Right forelimb (tissue), 1 donor: Measurements from ENCODE around the gene NFAM1.

ENCODE experiments used
- DNase-seq: peaks from one replicate; pipeline ENCODE4 v3.0.0-alpha.2; 2018

Gene NFAM1, protein sequence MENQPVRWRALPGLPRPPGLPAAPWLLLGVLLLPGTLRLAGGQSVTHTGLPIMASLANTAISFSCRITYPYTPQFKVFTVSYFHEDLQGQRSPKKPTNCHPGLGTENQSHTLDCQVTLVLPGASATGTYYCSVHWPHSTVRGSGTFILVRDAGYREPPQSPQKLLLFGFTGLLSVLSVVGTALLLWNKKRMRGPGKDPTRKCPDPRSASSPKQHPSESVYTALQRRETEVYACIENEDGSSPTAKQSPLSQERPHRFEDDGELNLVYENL

DNA sequence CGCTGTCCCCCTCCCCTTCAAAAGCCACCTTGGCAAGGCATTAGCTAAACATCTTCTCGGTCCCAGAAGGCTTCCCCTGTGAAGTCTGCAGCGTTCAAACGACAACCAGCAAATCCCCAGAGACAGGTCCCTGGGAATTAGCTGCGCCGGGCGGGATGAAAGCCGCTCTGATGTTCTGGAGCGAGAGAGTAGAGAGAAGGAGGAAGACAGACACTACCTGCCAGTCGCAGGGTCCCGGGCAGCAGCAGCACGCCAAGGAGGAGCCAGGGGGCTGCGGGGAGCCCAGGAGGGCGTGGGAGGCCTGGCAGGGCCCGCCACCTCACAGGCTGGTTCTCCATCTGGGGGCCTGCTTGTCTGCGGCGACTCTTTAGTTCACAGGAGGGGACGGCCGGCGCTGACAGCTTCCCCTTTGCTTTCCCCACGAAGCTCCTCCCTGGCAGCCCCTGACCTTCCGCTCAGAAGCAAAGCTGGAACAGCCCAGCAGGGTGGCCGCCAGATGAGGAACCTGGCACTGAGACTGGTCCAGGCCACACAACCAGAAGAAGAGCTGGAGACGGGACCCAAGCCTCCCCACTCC, at the start of gene NFAM1:
Gene NFAM1, minus strand, starts transcription at position 384 of the 577 bp plus-strand sequence. Its CDS starts 46 bp downstream, at position 338.
- DNase-seq = no peak

DNA sequence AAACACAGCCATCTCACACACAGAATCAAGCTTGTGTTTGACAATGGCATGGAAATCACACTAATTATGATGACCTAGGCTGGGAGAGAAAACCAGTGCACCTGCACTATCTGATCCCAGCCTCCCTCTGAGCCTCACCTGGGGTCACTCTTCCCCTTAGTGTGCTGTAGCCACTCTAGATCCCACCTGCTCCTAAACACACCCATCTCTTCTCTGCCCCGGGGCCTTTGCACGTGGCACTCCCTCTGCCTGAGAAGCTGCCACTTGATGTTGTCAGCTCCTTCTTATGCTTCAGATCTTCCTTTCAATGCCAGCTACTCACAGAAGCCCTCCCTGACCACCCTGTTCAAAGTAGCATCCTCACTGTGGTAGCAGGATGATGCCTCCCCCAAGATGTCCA, 42.9 kb upstream of the NFAM1 start:
- no peak for DNase-seq

DNA sequence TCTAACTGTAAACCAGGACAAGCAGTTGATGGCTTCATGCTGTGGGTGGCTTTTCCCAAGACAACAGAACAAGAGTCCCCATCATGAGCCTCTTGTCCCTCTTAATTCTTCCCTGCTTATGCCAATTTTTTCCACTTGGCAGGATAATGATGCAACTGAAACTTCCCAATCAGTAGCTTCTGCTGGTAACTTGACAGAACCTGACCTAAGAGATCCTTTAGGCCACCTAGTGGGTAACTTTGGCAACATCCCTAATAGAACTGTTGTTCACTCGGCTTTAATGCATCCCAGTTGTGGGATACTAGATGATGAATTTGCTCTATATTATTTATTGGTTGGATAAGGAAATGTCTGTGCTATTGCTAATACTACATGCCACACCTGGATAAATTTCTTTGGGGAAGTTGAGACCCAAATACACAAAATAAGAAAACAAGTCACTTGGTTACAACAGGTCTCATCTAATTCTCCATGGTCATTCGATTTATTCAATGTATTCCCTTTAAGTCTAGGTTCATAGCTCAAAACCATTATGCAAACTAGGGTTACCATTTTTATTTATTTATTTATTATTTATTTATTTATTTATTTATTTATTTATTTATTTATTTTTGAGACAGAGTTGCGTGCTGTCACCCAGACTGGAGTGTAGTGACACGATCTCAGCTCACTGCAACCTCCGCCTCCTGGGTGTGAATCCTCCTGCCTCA, 41.4 kb upstream of the NFAM1 start:
- DNase-seq = no peak

GRCh38 chr22:42472671-42473070, 40.5 kb upstream of the NFAM1 start:
- no peak for DNase-seq

DNA sequence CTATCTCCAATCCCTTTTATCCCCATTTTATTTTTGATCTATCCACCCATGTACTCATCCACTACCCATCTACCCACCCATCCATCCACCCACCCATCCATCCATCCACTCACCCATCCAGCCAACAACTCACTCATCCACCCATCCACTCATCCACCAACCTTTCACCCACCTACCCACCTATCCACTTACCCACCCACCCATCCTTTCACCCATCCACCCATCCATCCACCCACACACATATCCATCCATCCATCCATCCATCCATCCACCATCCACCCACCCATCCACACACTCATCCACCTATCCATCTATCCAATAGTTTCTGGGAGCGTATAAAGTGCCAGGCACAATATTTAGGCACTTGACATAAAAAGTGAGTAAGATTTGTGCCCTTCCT, 39.2 kb upstream of the NFAM1 start:
- no peak for DNase-seq

- DNase-seq = no peak
Observed at GRCh38 chr22:42470366-42471082, 38.3 kb upstream of the NFAM1 start.

GRCh38 chr22:42468841-42469240, 36.6 kb upstream of the NFAM1 start:
- DNase-seq = no peak

GRCh38 chr22:42462016-42462415, 29.8 kb upstream of the NFAM1 start:
- DNase-seq = no peak

DNA sequence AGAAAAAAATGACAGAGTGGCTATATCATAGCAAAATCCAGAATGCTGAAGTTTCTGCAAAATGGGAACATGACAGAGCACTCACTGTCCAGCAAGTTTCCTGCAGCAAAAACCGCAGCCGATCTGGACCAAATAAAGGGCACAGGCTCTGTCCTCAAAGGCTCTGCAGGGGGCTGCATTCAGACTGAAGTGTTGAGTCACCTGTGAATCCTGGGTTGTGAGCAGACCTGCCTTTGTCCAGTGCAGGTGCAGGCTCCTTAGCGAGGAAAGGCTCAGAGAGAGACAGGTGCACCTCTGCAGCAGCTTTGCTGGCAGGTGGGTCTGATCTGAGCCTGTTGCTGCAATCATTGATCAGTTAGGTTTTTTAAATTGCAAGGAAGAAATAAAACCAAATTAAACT, 29.3 kb upstream of the NFAM1 start:
- DNase-seq = no peak

- DNase-seq = no peak
Observed at GRCh38 chr22:42459287-42460063, 27.3 kb upstream of the NFAM1 start.

DNA sequence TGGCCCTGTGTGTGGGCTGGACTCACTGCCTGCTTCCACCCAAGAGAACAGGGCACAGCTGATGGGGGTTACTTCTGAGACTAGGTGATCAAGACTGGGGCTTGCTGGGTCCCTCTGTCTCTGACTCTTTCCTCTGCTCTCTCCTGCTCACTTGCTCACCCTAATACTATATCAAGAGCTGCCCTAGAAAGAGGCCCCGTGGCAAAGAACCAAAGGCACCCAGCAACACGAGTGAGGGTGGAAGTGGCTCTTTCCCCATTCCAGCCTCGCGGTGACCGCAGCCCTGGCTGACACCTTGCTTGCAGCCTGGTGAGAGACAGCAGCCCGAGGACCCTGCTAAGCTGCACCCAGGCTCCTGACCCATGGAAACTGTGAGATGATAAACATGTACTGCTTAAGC, 20.7 kb upstream of the NFAM1 start:
- DNase-seq = no peak

DNA sequence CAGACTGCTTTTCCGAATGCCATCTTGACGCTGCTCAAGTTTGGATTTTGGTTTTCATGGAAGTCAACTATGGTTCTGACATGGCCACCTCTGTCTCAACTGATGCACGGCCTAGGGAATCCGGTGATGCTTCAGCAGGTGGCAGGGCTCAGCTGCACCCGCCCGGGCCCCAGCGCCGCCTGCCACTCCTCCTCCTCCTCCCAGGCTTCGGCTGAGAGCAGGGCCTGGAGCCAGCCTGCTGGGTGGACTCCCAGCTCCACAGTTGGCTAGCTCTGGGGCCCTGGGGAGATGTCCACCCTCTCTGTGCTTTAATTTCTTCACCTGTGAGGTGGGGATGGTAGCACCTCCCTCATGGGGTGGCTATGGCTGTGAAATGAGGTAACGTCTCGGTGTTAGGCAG, 20.3 kb upstream of the NFAM1 start:
- DNase-seq = no peak

DNA sequence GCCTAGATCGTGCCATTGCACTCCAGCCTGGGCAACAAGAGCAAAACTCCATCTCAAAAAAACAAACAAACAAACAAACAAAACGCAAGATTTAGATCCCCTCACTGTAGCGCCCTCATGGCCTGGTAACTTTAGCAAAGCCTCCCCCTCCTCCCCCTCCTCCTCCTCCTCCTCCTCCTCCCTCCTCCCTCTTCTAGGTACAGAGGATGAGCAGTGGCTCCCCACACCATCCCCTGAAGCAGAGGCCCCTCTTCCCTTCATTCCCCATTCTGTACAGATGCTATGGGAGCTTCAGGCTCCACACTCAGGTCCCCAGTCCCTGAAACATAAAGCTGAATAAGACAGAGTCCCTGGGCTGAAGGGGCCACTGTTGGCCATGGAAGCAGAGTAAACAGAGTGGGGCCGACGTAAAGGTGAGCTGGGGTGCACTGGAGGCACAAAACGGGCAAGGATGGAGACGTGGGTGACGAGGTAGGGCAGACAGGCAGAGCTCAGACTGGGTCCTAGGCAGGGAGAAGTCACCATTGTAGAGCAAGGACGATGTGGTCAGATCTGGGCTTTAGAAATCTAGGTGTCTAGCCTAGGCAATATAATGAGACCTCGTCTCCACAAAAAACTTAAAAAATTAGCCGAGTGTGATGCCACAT, 19.4 kb upstream of the NFAM1 start:
- DNase-seq = no peak

DNA sequence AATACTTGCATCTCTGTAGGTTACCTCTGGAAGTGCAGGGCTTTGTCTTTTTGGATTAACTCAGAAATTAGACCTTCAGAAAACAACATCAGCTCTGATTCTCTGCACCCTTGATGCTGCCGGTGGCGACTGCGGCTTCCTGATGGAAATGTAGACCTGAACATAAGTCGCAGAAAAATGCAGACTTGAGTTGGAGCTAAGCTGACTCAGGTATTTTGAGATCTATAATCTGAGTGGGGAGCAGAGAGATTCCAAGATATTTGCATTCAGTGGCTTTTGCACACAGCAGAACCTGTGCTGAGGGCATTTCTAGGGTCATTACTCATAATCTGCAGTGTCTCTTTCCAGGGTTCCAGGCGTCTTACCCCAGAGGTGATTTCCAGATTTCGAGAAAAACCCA, 18.7 kb upstream of the NFAM1 start:
- no peak for DNase-seq

GRCh38 chr22:42446151-42446550, 13.9 kb upstream of the NFAM1 start:
- no peak for DNase-seq

DNA sequence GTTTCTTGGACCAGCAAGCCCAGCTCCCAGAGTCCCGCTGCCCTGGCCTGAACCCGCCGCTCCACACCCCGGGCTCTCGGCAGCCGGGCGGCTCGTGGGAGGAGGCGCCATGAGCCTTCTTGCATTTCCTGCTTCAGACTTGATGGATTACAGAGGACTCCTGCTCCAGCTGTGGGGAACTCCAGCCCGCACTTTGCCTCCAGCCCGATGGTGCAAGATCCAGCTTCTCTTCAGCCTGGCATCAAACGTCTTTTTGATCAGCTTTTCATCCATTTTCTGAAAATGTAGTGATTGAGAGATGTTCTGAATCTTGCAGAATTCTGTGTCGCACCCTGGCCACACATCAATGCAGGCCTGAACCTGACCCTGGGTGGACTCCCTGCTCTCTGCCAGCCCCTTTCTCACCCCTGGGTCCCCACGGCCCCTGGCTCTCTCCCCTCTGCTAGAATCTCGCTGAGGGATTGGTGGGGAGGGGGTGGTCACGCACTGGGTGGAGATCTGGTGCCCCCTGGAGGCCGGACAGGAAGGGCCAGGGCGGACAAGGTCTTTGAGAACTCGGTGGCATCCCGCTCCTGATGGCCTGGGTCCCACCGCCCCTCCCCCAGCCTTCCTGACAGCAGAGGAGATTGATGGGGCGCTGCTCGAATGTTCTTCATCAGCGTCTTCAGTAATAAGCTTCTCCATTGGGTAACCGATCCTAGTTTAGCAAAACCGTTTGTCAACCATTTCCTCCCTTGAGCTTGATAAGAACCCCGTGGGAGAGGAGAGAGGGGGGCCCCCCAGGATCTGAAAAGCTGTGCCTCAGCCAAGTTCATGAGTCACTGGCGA, 12.1 kb upstream of the NFAM1 start:
- peak; percentile 90 for DNase-seq

- DNase-seq = no peak
Observed at GRCh38 chr22:42443240-42444076, 11.3 kb upstream of the NFAM1 start.

DNA sequence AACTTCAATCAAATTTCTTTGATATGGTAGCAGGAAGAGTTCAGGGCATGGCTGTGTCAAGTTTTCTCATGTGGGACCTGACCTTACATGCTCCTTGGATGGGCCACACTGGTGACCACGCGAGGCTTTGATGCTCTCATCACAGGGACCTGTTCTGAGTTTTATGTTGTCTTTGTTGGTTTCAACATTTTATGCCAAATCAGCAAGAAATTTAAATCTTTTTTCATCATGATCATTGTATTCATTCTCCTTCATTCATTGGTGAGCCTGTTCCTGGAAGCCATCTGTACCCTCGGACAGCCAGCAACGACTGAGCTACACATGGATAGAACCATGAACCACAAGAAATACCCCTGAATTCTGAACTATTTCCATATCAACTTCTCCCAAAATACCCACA, 10.5 kb upstream of the NFAM1 start:
- DNase-seq = no peak

DNA sequence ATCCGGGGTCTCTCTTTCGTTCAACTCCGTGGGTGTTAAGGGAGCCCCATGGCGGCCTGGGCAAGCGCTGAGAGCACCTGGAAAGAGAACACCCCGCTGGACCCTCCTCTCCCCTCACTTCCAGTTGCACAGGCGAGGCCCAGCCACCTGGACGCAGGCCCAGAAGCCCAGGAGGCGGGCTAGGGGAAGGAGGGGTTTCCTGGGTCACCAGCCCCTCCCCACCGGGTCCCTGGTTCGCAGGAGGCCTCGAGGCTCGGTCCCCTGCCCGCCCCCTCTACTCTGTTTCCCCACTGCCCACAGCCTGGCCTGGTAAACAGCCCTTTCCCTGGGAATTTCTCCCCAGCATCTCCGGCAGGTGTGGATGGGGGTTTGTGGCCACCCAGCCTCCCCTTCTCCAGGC, 8.5 kb upstream of the NFAM1 start:
- DNase-seq = no peak
